Activated T-cell treated with anti-CD3 and anti-CD28 coated beads for 24 hours (primary cell): ENCODE data around the gene KCNMA1.

ENCODE experiments used
- DNase-seq: peaks from one replicate; pipeline ENCODE4 v3.0.0-alpha.2; 2020; ENCODE audit warnings: low read depth

KCNMA1 gene

GRCh38 chr10:77556990-77557601 lies 80.5 kb downstream of the KCNMA1 start:
- DNase-seq, result no peak

GRCh38 chr10:77555591-77556212 lies 81.9 kb downstream of the KCNMA1 start:
- no peak for DNase-seq

- DNase-seq, result no peak
Observed at GRCh38 chr10:77554996-77555397, 82.6 kb downstream of the KCNMA1 start.

GRCh38 chr10:77553966-77554365 lies 83.6 kb downstream of the KCNMA1 start:
- no peak for DNase-seq

- DNase-seq, result no peak
Observed at GRCh38 chr10:77553311-77553710, 84.3 kb downstream of the KCNMA1 start.

- DNase-seq, result no peak
Observed at GRCh38 chr10:77552252-77552651, 85.4 kb downstream of the KCNMA1 start.

GRCh38 chr10:77550378-77550777 lies 87.2 kb downstream of the KCNMA1 start:
- DNase-seq, result no peak

GRCh38 chr10:77548671-77549070 lies 88.9 kb downstream of the KCNMA1 start:
- no peak for DNase-seq

- DNase-seq, result no peak
Observed at GRCh38 chr10:77548157-77548556, 89.5 kb downstream of the KCNMA1 start.

- no peak for DNase-seq
Observed at GRCh38 chr10:77547307-77548050, 90.1 kb downstream of the KCNMA1 start.

- DNase-seq, result no peak
Observed at GRCh38 chr10:77546042-77546441, 91.6 kb downstream of the KCNMA1 start.

- no peak for DNase-seq
Observed at GRCh38 chr10:77545585-77545984, 92.0 kb downstream of the KCNMA1 start.

GRCh38 chr10:77544617-77545016 lies 93.0 kb downstream of the KCNMA1 start:
- no peak for DNase-seq

GRCh38 chr10:77542710-77543259 lies 94.8 kb downstream of the KCNMA1 start:
- DNase-seq, result no peak

- DNase-seq, result no peak
Observed at GRCh38 chr10:77541944-77542343, 95.7 kb downstream of the KCNMA1 start.

GRCh38 chr10:77541247-77541646 lies 96.4 kb downstream of the KCNMA1 start:
- DNase-seq, result no peak

GRCh38 chr10:77539147-77539935 lies 98.3 kb downstream of the KCNMA1 start:
- DNase-seq, result no peak

- DNase-seq, result no peak
Observed at GRCh38 chr10:77537720-77538373, 99.8 kb downstream of the KCNMA1 start.

- DNase-seq, result no peak
Observed at GRCh38 chr10:77537071-77537470, 100.5 kb downstream of the KCNMA1 start.

GRCh38 chr10:77533887-77534278 lies 103.7 kb downstream of the KCNMA1 start:
- no peak for DNase-seq

- DNase-seq, result no peak
Observed at GRCh38 chr10:77533146-77533886, 104.3 kb downstream of the KCNMA1 start.
